Measurements from ENCODE around the gene SYNC.

- TF ChIP-seq CTCF (IDR thresholded peaks at IDR 0.05) (no peak), POLR2A (IDR thresholded peaks at IDR 0.05) (no peak)
Observed at GRCh38 chr1:32749332-32749731, 46.8 kb upstream of the SYNC start.

Measured in adrenal gland (tissue), 5 donors.